ENCODE measurements around the gene FOXL1.

GRCh38 chr16:86625821-86626220 lies 47.5 kb downstream of the FOXL1 start:
- TF ChIP-seq CTCF (IDR thresholded peaks at IDR 0.05) (no peak), ZFX (IDR thresholded peaks at IDR 0.05; ENCODE audit: borderline replicate concordance) (no peak)
